ENCODE data around the gene SP3. TPM values are rescaled to one million over a fixed set of nuclear protein-coding genes. Genes with fewer than 3 reads are reported as not detected.
A peak's percentile ranks its signal among the peaks of the same experiment; 100 is the strongest.

SP3 gene
- total and polyA plus RNA-seq, 2 donors: 38.8 to 236 TPM

DNA sequence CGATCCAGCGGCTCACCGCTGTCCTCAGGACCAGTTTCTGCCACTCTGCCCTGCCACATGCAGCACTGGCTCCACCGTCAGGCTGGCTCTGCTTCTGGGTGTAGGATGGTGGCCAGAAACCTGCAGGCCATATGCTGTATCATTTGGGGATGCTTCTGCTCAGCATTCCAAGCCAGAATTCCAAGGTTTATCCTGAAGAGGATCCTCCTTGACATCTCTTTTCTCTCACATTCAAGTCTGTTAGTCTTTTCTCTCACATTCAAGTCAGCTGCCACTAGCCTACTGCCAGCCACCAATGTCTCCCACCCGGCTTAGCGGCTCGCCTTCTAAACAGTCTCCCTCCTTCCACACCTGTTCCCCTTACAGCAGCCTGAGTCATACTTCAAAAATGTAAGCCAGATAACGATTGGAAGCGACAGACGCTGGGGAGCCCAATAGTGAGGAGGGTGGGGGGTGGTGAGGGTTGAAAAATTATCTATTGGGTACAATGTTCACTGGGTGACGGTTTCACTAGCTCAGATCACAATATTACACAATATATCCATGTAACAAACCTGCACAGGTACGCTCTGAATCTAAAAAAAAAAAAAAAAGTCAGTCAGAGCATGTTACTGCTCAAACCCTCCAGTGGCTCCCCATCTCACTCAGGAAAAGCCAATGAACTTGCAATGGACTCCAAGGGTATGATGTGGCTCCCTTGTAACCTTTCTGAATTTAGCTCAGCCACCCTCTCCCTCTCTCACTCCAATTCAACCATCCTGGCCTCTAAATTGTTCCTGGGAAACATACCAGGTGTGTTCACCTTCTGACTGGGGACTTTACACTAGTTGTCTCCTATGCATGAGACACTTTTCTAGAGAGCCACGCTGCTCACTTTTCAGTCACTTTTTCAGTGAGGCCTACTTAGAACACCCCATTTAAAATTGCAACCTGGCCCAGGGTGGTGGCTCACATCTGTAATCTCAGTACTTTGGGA is 38.8 kb upstream of the SP3 start:
- no peak for DNase-seq (ENCODE audit: extremely low spot score)
- H3K27ac ChIP-seq (ENCODE audit: low read depth): no peak overlapping the region
- no peak overlapping the region for H3K4me3 ChIP-seq (ENCODE audit: low read depth, low read length)
- H3K36me3 ChIP-seq (ENCODE audit: insufficient read depth): no peaks in the 10 kb centered on the region
- no peaks in the 10 kb centered on the region for H3K4me1 ChIP-seq (ENCODE audit: insufficient read depth)
- 72% methylated on average over 13 of the region's 13 CpGs for WGBS

DNA sequence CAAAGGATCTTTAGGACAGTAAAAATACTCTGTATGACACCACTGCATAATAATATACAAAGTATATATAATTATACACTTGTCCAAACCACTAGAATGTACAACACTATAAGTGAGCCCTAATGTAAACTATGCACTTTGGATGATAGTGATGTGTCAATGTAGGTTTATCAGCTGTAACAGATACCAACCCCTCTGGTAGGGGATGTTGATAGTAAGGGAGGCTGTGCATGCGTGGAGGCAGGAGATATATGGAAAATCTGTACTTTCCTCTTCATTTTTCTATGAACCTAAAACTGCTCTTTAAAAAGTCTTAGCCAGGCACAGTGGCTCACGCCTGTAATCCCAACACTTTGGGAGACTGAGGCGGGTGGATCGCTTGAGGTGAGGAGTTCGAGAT is 37.5 kb upstream of the SP3 start:
- no peak for DNase-seq (ENCODE audit: extremely low spot score)
- 96% methylated on average over 5 of the region's 5 CpGs for WGBS
- H3K4me1 ChIP-seq (ENCODE audit: insufficient read depth): no peaks in the 10 kb centered on the region
- H3K36me3 ChIP-seq (ENCODE audit: insufficient read depth): no peaks in the 10 kb centered on the region
- H3K4me3 ChIP-seq (ENCODE audit: low read depth, low read length): no peak overlapping the region
- H3K27ac ChIP-seq (ENCODE audit: low read depth): no peak overlapping the region

DNA sequence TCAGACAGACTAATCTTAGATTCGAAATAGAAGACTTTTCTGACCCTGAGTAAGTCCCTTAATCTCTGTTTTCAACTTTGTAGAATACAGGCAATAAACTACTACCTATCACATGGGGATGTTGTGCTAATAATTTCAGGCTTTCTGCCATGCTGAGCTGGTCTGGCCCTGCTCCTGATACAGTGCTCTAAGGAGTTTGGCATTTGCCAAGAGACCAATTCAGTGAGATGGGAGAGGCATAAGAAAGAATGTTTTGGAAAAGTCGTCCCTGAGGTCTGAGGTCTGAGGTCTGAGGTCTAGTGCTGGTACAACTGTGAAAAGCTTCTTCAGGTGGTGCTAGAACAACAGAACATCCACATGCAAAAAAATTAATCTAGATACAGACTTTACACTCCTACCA is 35.9 kb upstream of the SP3 start:
- Histone ChIP-seq H3K4me3 (ENCODE audit: low read depth, low read length) (no peak overlapping the region), H3K4me1 (ENCODE audit: insufficient read depth) (no peaks in the 10 kb centered on the region), H3K36me3 (ENCODE audit: insufficient read depth) (no peaks in the 10 kb centered on the region), H3K27ac (ENCODE audit: low read depth) (no peak overlapping the region)
- WGBS: 30% methylated on average over 2 of the region's 2 CpGs
- DNase-seq (ENCODE audit: extremely low spot score): no peak

DNA sequence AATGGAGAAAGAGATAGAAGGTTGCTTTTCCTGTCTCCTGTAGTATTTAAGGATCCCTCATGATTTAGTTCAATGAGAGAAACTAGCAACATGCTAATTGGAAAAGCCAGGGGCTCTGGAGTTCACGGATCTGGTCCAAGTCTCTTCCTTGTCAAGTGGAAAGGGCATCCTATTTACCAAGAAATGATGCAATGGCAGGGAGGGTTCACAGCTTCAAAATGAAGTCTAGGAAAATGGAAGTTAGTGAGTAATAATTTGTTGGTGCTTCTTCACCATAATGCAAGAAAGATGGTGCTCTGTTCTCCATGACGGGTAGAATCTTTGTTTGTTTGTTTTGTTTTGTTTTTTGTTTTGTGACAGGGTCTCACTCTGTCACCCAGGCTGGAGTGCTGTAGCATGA is 34.6 kb upstream of the SP3 start:
- H3K4me3 ChIP-seq (ENCODE audit: low read depth, low read length): no peak overlapping the region
- H3K4me1 ChIP-seq (ENCODE audit: insufficient read depth): no peaks in the 10 kb centered on the region
- no peak for DNase-seq (ENCODE audit: extremely low spot score)
- WGBS: 95% methylated on average over 2 of the region's 2 CpGs
- H3K27ac ChIP-seq (ENCODE audit: low read depth): no peak overlapping the region
- H3K36me3 ChIP-seq (ENCODE audit: insufficient read depth): no peaks in the 10 kb centered on the region

DNA sequence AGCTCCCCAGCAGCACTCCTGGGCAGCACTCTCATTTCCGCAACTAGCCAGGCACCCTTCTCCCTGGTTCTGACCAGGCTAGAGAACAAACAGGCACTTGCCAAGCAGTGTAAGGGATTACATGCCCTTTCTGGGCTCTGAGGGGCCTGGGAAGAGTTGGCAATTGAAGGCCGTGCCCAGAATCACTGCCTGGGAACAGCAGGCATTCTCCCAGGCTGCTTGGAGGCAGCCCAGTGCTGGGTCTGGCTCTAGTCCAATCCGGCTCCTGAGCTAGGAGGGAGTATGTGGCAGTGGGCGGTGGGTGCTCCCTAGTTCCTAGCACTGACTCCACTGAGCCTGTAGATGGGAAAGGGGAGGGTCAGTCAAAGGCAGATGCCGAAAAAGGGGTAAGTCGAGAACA is 34.1 kb upstream of the SP3 start:
- no peak overlapping the region for H3K4me3 ChIP-seq (ENCODE audit: low read depth, low read length)
- no peak overlapping the region for H3K27ac ChIP-seq (ENCODE audit: low read depth)
- no peaks in the 10 kb centered on the region for H3K36me3 ChIP-seq (ENCODE audit: insufficient read depth)
- 76% methylated on average over 6 of the region's 6 CpGs for WGBS
- DNase-seq (ENCODE audit: extremely low spot score): no peak
- no peaks in the 10 kb centered on the region for H3K4me1 ChIP-seq (ENCODE audit: insufficient read depth)

DNA sequence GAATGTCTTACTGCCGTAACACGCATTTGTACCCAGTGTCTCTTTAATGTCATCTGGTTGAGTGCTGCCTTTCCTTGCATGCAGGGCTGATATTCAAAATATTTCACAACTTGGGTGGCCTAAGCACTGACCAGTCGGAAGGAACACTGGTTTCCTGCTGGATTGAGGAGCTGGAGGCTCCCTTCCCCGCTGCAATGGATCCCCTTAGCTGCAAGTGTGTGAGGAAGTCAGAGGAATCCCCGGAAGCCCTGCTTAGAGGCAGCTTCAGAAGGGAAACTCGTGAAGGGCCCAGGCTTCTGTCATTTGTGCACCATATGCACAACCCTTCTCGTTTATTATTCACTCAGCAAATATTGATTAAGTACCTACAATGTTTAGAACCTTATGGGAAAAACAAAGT is 33.2 kb upstream of the SP3 start:
- no peak for DNase-seq (ENCODE audit: extremely low spot score)
- H3K4me3 ChIP-seq (ENCODE audit: low read depth, low read length): no peak overlapping the region
- 52% methylated on average over 7 of the region's 7 CpGs for WGBS
- H3K27ac ChIP-seq (ENCODE audit: low read depth): no peak overlapping the region
- H3K36me3 ChIP-seq (ENCODE audit: insufficient read depth): no peaks in the 10 kb centered on the region
- no peaks in the 10 kb centered on the region for H3K4me1 ChIP-seq (ENCODE audit: insufficient read depth)

DNA sequence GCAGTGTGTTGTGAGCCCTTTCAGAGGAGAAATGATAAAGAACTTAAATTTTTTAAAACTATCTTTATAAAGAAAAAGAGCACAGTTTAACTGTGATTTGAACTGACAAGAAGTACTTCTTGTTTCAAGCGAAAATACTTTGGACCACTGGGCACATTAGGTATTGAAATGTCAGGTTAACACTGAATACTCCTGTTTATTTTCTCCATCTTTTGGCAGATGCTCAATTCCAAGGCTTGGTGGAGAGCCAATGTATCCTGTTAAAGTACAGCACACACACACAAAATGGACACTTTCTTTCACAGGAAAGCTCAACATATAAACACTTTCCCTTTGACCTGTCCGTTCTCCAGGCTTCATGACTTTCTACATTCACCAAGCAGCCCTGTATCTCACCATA is 32.6 kb upstream of the SP3 start:
- no peak for DNase-seq (ENCODE audit: extremely low spot score)
- WGBS: 47% methylated on average over 2 of the region's 2 CpGs

DNA sequence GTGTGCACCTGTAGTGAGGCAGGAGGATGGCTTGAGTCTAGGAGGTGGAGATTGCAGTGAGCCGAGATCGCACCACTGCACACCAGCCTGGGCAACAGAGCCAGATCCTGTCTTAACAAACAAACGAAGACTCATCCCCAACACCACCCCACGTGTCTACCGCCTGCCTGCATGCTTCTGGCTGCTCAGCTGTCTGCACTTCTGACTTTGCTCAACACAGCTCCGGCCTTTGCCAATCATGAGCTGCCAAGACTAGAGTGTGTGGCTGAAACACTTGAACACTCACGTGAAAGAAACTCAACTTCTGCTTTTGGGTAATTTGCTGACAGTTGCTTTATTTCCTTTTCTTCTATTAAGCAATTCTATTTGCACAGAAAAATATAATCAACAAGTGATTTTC is 32.1 kb upstream of the SP3 start:
- Histone ChIP-seq H3K27ac (ENCODE audit: low read depth) (no peak overlapping the region), H3K36me3 (ENCODE audit: insufficient read depth) (no peaks in the 10 kb centered on the region), H3K4me1 (ENCODE audit: insufficient read depth) (no peaks in the 10 kb centered on the region), H3K4me3 (ENCODE audit: low read depth, low read length) (no peak overlapping the region)
- WGBS: 23% methylated on average over 7 of the region's 7 CpGs
- no peak for DNase-seq (ENCODE audit: extremely low spot score)

More for the DNA sequence above, 32.6 kb upstream of the SP3 start:
- no peak overlapping the region for H3K4me3 ChIP-seq (ENCODE audit: low read depth, low read length)
- peak overlapping the region; percentile 33 for H3K27ac ChIP-seq (ENCODE audit: low read depth)
- H3K36me3 ChIP-seq (ENCODE audit: insufficient read depth): no peaks in the 10 kb centered on the region
- no peaks in the 10 kb centered on the region for H3K4me1 ChIP-seq (ENCODE audit: insufficient read depth)

DNA sequence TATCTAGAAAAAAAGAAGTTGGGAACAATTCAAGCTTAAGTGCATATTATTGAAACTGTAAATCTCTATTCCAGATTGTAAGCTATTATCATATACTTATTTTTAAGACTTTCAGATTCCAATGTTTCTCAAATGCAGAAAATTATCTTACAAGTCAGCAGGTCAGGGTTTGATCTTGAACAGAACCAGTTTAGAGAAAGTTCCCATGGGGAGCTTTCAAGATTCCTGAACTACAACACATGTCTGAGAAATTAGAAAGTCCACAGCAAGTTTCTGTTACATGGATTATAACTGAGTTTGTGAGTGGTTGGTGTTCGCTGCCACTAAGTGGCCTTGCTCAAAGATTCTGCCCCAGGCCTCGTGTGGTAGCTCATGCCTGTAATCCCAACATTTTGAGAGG is 31.6 kb upstream of the SP3 start:
- no peak for DNase-seq (ENCODE audit: extremely low spot score)
- no peak overlapping the region for H3K4me3 ChIP-seq (ENCODE audit: low read depth, low read length)
- no peaks in the 10 kb centered on the region for H3K4me1 ChIP-seq (ENCODE audit: insufficient read depth)
- H3K36me3 ChIP-seq (ENCODE audit: insufficient read depth): no peaks in the 10 kb centered on the region
- WGBS: 27% methylated on average over 2 of the region's 2 CpGs
- H3K27ac ChIP-seq (ENCODE audit: low read depth): no peak overlapping the region

DNA sequence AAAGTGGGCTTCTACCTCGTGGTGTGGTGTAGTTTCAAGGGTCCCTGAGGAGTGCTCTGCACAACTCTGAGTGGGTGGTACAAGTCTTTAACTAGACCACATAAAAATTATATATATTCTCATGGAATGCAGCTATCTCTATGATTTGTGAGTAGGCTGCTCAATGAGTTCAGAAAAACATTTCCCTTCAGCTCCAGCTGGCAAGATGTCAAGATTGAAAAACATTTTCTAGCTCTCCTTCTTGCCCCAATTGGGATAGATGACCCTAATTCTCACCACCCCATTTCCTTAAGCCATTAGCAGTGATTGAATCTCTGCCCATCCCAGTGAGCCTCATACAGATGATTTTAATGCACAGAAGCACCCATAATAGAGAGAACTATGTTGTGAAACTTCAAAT is 28.3 kb upstream of the SP3 start:
- DNase-seq (ENCODE audit: extremely low spot score): no peak
- 58% methylated on average over 1 of the region's 1 CpG for WGBS
- Histone ChIP-seq H3K4me3 (ENCODE audit: low read depth, low read length) (no peak overlapping the region), H3K4me1 (ENCODE audit: insufficient read depth) (no peaks in the 10 kb centered on the region), H3K27ac (ENCODE audit: low read depth) (no peak overlapping the region), H3K36me3 (ENCODE audit: insufficient read depth) (no peaks in the 10 kb centered on the region)

DNA sequence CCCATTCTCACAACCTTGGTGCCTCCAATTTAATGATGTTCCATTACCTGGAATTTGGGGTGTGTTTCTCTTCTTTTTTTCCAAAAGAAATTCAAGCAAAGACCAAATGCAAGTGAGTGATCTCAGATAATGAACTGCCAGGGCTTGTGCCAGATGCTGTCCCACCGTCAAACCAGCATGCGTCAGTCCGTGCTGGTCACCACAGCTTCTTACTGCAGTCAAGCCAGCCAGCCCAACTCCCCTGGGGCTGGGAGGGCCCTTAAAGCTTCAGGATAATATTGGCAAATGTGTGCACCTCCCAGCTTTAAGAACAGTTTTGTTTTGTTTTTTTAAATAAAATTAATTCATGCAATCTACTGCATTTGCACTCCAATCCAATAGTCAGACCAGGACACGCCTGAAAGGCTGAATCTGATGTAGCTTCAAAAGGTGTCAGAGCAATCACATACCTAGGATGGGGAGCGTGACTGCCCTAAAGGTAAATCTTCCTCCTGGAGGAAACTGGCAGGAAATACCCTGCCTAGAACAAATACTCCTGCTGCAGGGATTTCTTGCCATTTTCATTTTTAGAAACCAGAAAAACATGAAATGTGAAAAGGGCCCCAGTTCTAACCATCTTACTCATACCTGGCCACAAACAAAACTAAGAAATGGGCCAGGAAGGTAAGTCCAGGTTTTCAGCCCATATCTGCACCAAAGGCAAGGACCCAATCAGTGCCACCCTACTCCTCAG is 26.8 kb upstream of the SP3 start:
- WGBS: 50% methylated on average over 5 of the region's 5 CpGs
- no peak for DNase-seq (ENCODE audit: extremely low spot score)
- no peaks in the 10 kb centered on the region for H3K36me3 ChIP-seq (ENCODE audit: insufficient read depth)
- H3K4me1 ChIP-seq (ENCODE audit: insufficient read depth): no peaks in the 10 kb centered on the region
- H3K27ac ChIP-seq (ENCODE audit: low read depth): no peak overlapping the region
- H3K4me3 ChIP-seq (ENCODE audit: low read depth, low read length): no peak overlapping the region

DNA sequence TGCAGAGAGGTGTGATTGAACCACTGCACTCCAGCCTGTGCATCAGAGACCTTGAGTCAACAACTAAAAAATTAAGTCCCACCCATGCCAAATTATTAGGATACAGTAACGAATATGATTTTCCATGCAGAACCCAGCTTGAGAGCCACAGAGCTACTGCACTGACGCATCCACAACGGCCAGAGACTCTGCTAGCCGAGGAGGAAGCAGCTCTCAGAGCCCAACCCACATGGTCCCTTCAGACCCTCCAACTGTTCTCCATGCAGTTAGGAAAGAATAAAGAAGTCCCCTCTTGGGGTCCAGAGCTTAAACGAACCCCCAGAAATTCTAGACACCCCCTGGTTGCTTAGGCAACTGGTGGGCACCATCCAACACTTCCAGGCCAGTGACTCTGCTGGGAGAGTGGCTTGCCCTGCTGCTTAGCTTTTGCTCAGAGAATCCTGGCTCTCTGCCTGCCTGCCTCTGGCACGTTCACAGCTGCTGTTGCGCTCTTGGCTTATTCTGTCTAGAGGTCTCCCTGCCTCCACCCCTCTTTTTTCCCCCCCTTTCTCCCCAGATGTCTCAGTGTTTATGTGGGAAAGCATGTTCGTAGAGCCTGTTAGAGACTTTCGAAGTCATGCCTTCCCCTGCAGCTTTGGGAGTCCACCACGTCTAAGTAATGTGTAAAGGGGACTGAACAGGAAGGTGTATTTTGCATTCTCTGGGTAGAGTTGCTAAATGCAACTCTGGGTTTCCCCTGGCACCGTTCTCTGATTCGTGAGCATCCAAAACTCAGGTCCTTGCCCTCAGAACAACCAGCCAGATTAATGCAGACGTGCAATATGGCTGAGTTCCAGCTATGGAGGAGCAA is 26.0 kb upstream of the SP3 start:
- Histone ChIP-seq H3K4me3 (ENCODE audit: low read depth, low read length) (no peak overlapping the region), H3K36me3 (ENCODE audit: insufficient read depth) (no peaks in the 10 kb centered on the region), H3K27ac (ENCODE audit: low read depth) (no peak overlapping the region), H3K4me1 (ENCODE audit: insufficient read depth) (no peaks in the 10 kb centered on the region)
- 13% methylated on average over 13 of the region's 13 CpGs for WGBS
- DNase-seq (ENCODE audit: extremely low spot score): peak; percentile 75

DNA sequence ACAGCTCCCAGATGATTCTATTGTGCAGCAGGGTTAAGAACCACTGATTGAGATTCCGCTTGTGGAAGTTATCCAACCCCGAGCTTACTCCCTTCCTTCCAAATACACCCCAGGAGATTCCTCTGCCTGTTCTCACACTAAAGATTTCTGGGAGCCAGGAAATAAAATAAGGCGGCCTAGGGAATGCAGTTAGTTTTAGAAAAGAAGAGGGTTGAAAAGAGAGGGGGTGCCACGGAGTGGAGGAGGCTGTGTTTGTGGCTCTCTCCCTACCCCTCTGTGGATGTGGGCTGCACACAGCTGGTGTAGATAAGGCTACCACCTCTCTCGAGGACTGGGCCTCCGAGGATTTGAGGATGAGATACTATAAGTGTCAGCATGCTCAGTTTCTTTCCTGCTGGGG is 25.1 kb upstream of the SP3 start:
- DNase-seq (ENCODE audit: extremely low spot score): no peak
- no peak overlapping the region for H3K4me3 ChIP-seq (ENCODE audit: low read depth, low read length)
- no peaks in the 10 kb centered on the region for H3K4me1 ChIP-seq (ENCODE audit: insufficient read depth)
- WGBS: 39% methylated on average over 6 of the region's 6 CpGs
- H3K27ac ChIP-seq (ENCODE audit: low read depth): peak overlapping the region; percentile 69
- no peaks in the 10 kb centered on the region for H3K36me3 ChIP-seq (ENCODE audit: insufficient read depth)

All from urinary bladder (tissue), 4 donors.